Endothelial cell of umbilical vein (primary cell): ENCODE measurements around the gene SREK1IP1. TPM values are rescaled to one million over a fixed set of nuclear protein-coding genes. Genes with fewer than 3 reads are reported as not detected.

Experiments used
- BruUV-seq: library from RNA; stranded (reverse); fragments of 400-500 nt; replicated peaks from 2 replicates; lab custom pipeline; 2021; lab: Mats Ljungman, UMichigan
- CTCF ChIA-PET: fragments of 300-600, 350-600 bp; sonication (Branson Sonifier 250); formaldehyde crosslinking; loops from one replicate; lab custom pipeline; 2021; ENCODE audit warnings: antibody characterized with exemption, inconsistent platforms; lab: Charles Lee
- POLR2A ChIA-PET: fragments of 300-600, 350-600 bp; sonication (Branson Sonifier 250); formaldehyde crosslinking; loops from one replicate; lab custom pipeline; 2021; ENCODE audit warnings: antibody characterized with exemption, inconsistent platforms; lab: Charles Lee
- DNase-seq: peaks from one replicate; pipeline ENCODE4 v3.0.0-alpha.2; 2011; ENCODE audit warnings: low read depth, low spot score
- FAIRE-seq: peaks from 2 replicates; lab custom pipeline; 2011; peaks lifted over from hg19 to GRCh38; lab: Jason Lieb, UNC
- H2AFZ ChIP-seq: 2 replicates; pipeline ENCODE4 v1.6.0; 2012; ENCODE audit warnings: low read depth, low read length, control low read depth, inconsistent platforms
- H3K27ac ChIP-seq: 2 replicates; pipeline ENCODE4 v1.5.1; 2011; ENCODE audit warnings: low read depth, mild to moderate bottlenecking, control low read depth, low read length, moderate library complexity; ENCODE audit not compliant: insufficient read depth
- H3K27me3 ChIP-seq, 2 experiments: 2 replicates each; pipeline versions ENCODE4 v1.6.0 to v1.6.1; 2011; ENCODE audit warnings: low read length in 2 of 2, mixed read lengths in 1 of 2; ENCODE audit not compliant: control insufficient read depth in 2 of 2, insufficient read depth in 2 of 2
- H3K36me3 ChIP-seq, 2 experiments: 2 replicates in 1 of 2; 3 replicates in 1 of 2; pipeline ENCODE4 v1.5.1; 2011; ENCODE audit warnings: low read length in 2 of 2, mild to moderate bottlenecking in 1 of 2, moderate library complexity in 1 of 2; ENCODE audit not compliant: control insufficient read depth in 2 of 2, insufficient read depth in 2 of 2; ENCODE audit errors: extremely low read depth in 1 of 2
- H3K4me1 ChIP-seq: 3 replicates; pipeline ENCODE4 v1.5.1; 2011; ENCODE audit warnings: mild to moderate bottlenecking, low read length; ENCODE audit not compliant: control insufficient read depth, insufficient read depth; ENCODE audit errors: extremely low read depth
- H3K4me2 ChIP-seq: 2 replicates; pipeline ENCODE4 v1.6.1; 2011; ENCODE audit warnings: low read length, control low read depth, mixed read lengths; ENCODE audit not compliant: insufficient read depth
- H3K4me3 ChIP-seq, 3 experiments: fragments of 200-600 bp in 1 of 3; sonication (generic), shearing (Covaris generic) in 1 of 3; replicated peaks in 1 of 3; 2 replicates each; pipeline ENCODE4 v1.5.1; 2011 to 2016; ENCODE audit warnings: control low read depth in 3 of 3, low read length in 3 of 3, mild to moderate bottlenecking in 2 of 3, inconsistent platforms in 1 of 3, low read depth in 1 of 3, moderate library complexity in 1 of 3; ENCODE audit not compliant: insufficient read depth in 1 of 3
- H3K79me2 ChIP-seq: 2 replicates; pipeline ENCODE4 v1.6.0; 2012; ENCODE audit warnings: low read length, inconsistent platforms; ENCODE audit not compliant: control insufficient read depth, insufficient read depth
- H3K9ac ChIP-seq: replicated peaks from 2 replicates; pipeline ENCODE3; 2011; ENCODE audit warnings: low read length, control low read depth; ENCODE audit not compliant: insufficient read depth; ENCODE audit errors: extremely low read depth
- H3K9me1 ChIP-seq: replicated peaks from 3 replicates; pipeline ENCODE4 v1.6.0; 2011; ENCODE audit warnings: mild to moderate bottlenecking, low read length; ENCODE audit not compliant: control insufficient read depth, insufficient read depth; ENCODE audit errors: extremely low read depth
- H3K9me3 ChIP-seq: replicated peaks from 2 replicates; pipeline ENCODE4 v1.5.1; 2012; ENCODE audit warnings: low read length, inconsistent platforms; ENCODE audit not compliant: control insufficient read depth, insufficient read depth
- H4K20me1 ChIP-seq: replicated peaks from 2 replicates; pipeline ENCODE3; 2011; ENCODE audit warnings: mild to moderate bottlenecking, low read length; ENCODE audit not compliant: control insufficient read depth, insufficient read depth; ENCODE audit errors: extremely low read depth
- EZH2 ChIP-seq: IDR thresholded peaks from 2 replicates; pipeline ENCODE4 v1.6.1; 2012; ENCODE audit warnings: borderline replicate concordance, low read depth, mild to moderate bottlenecking, moderate library complexity, low read length, inconsistent platforms; ENCODE audit not compliant: severe bottlenecking
- FOS ChIP-seq: IDR thresholded peaks from 2 replicates; pipeline ENCODE4 v1.6.1; 2011; ENCODE audit warnings: mild to moderate bottlenecking, low read length, moderate library complexity, borderline replicate concordance; ENCODE audit not compliant: insufficient read depth
- GATA2 ChIP-seq: IDR thresholded peaks from 2 replicates; pipeline ENCODE4 v1.7.0; 2011; ENCODE audit warnings: low read depth, mild to moderate bottlenecking, moderate library complexity, mixed read lengths, low read length; ENCODE audit not compliant: insufficient read length, insufficient read depth
- JUN ChIP-seq: IDR thresholded peaks from 2 replicates; pipeline ENCODE4 v1.6.1; 2011; ENCODE audit warnings: borderline replicate concordance, low read depth; ENCODE audit not compliant: insufficient read length, insufficient read depth
- POLR2A ChIP-seq: IDR thresholded peaks from 2 replicates; pipeline ENCODE4 v1.6.1; 2012; ENCODE audit warnings: low read depth, mild to moderate bottlenecking, control low read depth, low read length
- POLR2AphosphoS5 ChIP-seq: IDR thresholded peaks from 2 replicates; pipeline ENCODE4 v1.6.1; 2012; ENCODE audit warnings: low read depth, mild to moderate bottlenecking, control low read depth, low read length, moderate library complexity; ENCODE audit not compliant: insufficient read depth
- dilution Hi-C: fragments of 300-500 bp; cut with MboI; formaldehyde crosslinking; loops from one replicate; pipeline ENCODE4 v1.15.0; 2019; ENCODE audit warnings: low sequenced_read_pairs; ENCODE audit not compliant: extremely low pct_ligation_motif_present
- intact Hi-C: fragments of 100-400 bp; cut with micrococcal nuclease; formaldehyde crosslinking; loops from one replicate; pipeline ENCODE4 v1.10.0; 2022
- polyA plus RNA-seq, 4 experiments: library from polyadenylated mRNA; depleted of rRNA in 3 of 4; stranded (reverse) in 3 of 4; unstranded in 1 of 4; fragments of >200 nt; gene quantifications; 2 replicates each; pipeline versions ENCODE4 v1.2.1 to v1.2.3, GENCODE V29; 2011 to 2012; ENCODE audit warnings: missing spikeins in 1 of 4
- total RNA-seq: library from RNA; stranded (reverse); gene quantifications from 2 replicates; pipeline ENCODE4 v1.2.3, GENCODE V29; 2021
- TF ChIP-seq, protein P1 (sequence below), 2 donors: IDR thresholded peaks; 1 replicate in 1 of 2; 2 replicates in 1 of 2; pipeline ENCODE4 v1.5.1; 2011; ENCODE audit warnings: low read length in 2 of 2, mild to moderate bottlenecking in 2 of 2, moderate library complexity in 2 of 2, control low read depth in 1 of 2, inconsistent platforms in 1 of 2, low read depth in 1 of 2; ENCODE audit not compliant: insufficient read depth in 1 of 2; ENCODE audit errors: extremely low read depth in 1 of 2

The SREK1IP1 gene
- total and polyA plus RNA-seq, 2 donors (not counting 3 experiments of a cell fraction or from before 2014, with no cell fraction given): 6.3 to 17.8 TPM

DNA sequence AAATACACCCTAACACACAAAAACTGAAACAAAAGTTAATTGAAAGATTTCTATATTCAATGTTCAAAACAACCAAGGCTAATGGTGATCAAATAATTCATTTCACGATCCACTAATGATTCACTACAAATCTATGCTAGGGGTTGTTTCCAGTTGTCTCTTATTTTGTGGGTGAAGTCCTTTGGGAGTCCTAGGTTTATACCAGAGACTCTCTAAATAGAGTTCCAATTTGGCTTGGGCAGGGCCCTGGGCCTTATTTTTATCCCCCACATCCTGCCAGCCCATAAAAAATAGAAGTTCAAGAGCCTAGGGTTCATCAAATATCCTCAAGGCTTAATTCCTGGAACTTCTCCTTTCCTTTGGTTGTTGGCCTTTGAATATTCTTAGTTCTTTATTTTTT is 26.1 kb downstream of the SREK1IP1 start:
- FAIRE-seq: no peak
- POLR2A ChIA-PET: no interaction called here
- H2AFZ ChIP-seq: no peak overlapping the region
- H3K36me3 ChIP-seq: peaks cover 3 to 6% of the 10 kb centered on the region in 2 experiments
- intact Hi-C loops (no loop called here), dilution Hi-C loops (no loop called here)
- CTCF ChIA-PET: no interaction called here
- DNase-seq: no peak
- no peak overlapping the region for H3K9ac ChIP-seq
- no peak overlapping the region for H3K27ac ChIP-seq
- no peaks in the 10 kb centered on the region for H4K20me1 ChIP-seq
- no peaks in the 10 kb centered on the region for H3K9me1 ChIP-seq
- no peak for TF ChIP-seq FOS
- TF ChIP-seq POLR2AphosphoS5: no peak
- no peak for TF ChIP-seq GATA2
- TF ChIP-seq, protein P1, sequence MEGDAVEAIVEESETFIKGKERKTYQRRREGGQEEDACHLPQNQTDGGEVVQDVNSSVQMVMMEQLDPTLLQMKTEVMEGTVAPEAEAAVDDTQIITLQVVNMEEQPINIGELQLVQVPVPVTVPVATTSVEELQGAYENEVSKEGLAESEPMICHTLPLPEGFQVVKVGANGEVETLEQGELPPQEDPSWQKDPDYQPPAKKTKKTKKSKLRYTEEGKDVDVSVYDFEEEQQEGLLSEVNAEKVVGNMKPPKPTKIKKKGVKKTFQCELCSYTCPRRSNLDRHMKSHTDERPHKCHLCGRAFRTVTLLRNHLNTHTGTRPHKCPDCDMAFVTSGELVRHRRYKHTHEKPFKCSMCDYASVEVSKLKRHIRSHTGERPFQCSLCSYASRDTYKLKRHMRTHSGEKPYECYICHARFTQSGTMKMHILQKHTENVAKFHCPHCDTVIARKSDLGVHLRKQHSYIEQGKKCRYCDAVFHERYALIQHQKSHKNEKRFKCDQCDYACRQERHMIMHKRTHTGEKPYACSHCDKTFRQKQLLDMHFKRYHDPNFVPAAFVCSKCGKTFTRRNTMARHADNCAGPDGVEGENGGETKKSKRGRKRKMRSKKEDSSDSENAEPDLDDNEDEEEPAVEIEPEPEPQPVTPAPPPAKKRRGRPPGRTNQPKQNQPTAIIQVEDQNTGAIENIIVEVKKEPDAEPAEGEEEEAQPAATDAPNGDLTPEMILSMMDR (IDR thresholded peaks at IDR 0.05; ENCODE audit: extremely low read depth in 1 of 2, insufficient read depth in 1 of 2, low read depth in 1 of 2, low read length in 2 of 2): no peak
- no peak for TF ChIP-seq JUN
- no peak for TF ChIP-seq POLR2A
- no peak for TF ChIP-seq EZH2
- no peak overlapping the region for H3K4me2 ChIP-seq
- H3K4me3 ChIP-seq: no peak overlapping the region
- no peaks in the 10 kb centered on the region for H3K27me3 ChIP-seq
- H3K9me3 ChIP-seq: no peaks in the 10 kb centered on the region
- H3K79me2 ChIP-seq: peaks cover 11% of the 10 kb centered on the region
- H3K4me1 ChIP-seq: no peaks in the 10 kb centered on the region
- BruUV-seq: no TSS peak
